ENCODE results near the gene RCBTB2.

Gene RCBTB2

GRCh38 chr13:48448285-48448958 lies 84.5 kb downstream of the RCBTB2 start:
- DNase-seq (ENCODE audit: low spot score) = no peak

GRCh38 chr13:48446464-48446863 lies 86.4 kb downstream of the RCBTB2 start:
- DNase-seq (ENCODE audit: low spot score) = no peak

GRCh38 chr13:48443442-48444208 lies 89.3 kb downstream of the RCBTB2 start:
- no peak for DNase-seq (ENCODE audit: low spot score)
